Testis (tissue), 2 donors: ENCODE measurements around the gene GRIN2C.

Experiments
- CTCF ChIP-seq, 3 experiments: fragments of 450-650 bp in 2 of 3; fragments of 200-600 bp in 1 of 3; sonication (generic) in 1 of 3; IDR thresholded peaks; one replicate each; pipeline ENCODE4 v1.5.1; 2016 to 2019; ENCODE audit warnings: antibody characterized with exemption in 3 of 3, mild to moderate bottlenecking in 2 of 3, moderate library complexity in 1 of 3
- POLR2A ChIP-seq: fragments of 450-650 bp; IDR thresholded peaks from one replicate; pipeline ENCODE4 v1.6.1; 2017; ENCODE audit warnings: antibody characterized with exemption, mild to moderate bottlenecking, moderate library complexity

GRCh38 chr17:74874615-74875037 lies 14.9 kb upstream of the GRIN2C start:
- no peak for TF ChIP-seq POLR2A
- TF ChIP-seq CTCF (IDR thresholded peaks at IDR 0.05) = no peak
